Endothelial cell of umbilical vein (primary cell): ENCODE results near the gene STXBP2. TPM values are rescaled to one million over a fixed set of nuclear protein-coding genes. Genes with fewer than 3 reads are reported as not detected.

Experiments used
- BruUV-seq: library from RNA; stranded (reverse); fragments of 400-500 nt; replicated peaks from 2 replicates; lab custom pipeline; 2021; lab: Mats Ljungman, UMichigan
- CTCF ChIA-PET: fragments of 300-600, 350-600 bp; sonication (Branson Sonifier 250); formaldehyde crosslinking; loops from one replicate; lab custom pipeline; 2021; ENCODE audit warnings: antibody characterized with exemption, inconsistent platforms; lab: Charles Lee
- POLR2A ChIA-PET: fragments of 300-600, 350-600 bp; sonication (Branson Sonifier 250); formaldehyde crosslinking; loops from one replicate; lab custom pipeline; 2021; ENCODE audit warnings: antibody characterized with exemption, inconsistent platforms; lab: Charles Lee
- DNase-seq: peaks from one replicate; pipeline ENCODE4 v3.0.0-alpha.2; 2011; ENCODE audit warnings: low read depth, low spot score
- FAIRE-seq: peaks from 2 replicates; lab custom pipeline; 2011; peaks lifted over from hg19 to GRCh38; lab: Jason Lieb, UNC
- H2AFZ ChIP-seq: 2 replicates; pipeline ENCODE4 v1.6.0; 2012; ENCODE audit warnings: low read depth, low read length, control low read depth, inconsistent platforms
- H3K27ac ChIP-seq: 2 replicates; pipeline ENCODE4 v1.5.1; 2011; ENCODE audit warnings: low read depth, mild to moderate bottlenecking, control low read depth, low read length, moderate library complexity; ENCODE audit not compliant: insufficient read depth
- H3K27me3 ChIP-seq, 2 experiments: 2 replicates each; pipeline versions ENCODE4 v1.6.0 to v1.6.1; 2011; ENCODE audit warnings: low read length in 2 of 2, mixed read lengths in 1 of 2; ENCODE audit not compliant: control insufficient read depth in 2 of 2, insufficient read depth in 2 of 2
- H3K36me3 ChIP-seq, 2 experiments: 2 replicates in 1 of 2; 3 replicates in 1 of 2; pipeline ENCODE4 v1.5.1; 2011; ENCODE audit warnings: low read length in 2 of 2, mild to moderate bottlenecking in 1 of 2, moderate library complexity in 1 of 2; ENCODE audit not compliant: control insufficient read depth in 2 of 2, insufficient read depth in 2 of 2; ENCODE audit errors: extremely low read depth in 1 of 2
- H3K4me1 ChIP-seq: 3 replicates; pipeline ENCODE4 v1.5.1; 2011; ENCODE audit warnings: mild to moderate bottlenecking, low read length; ENCODE audit not compliant: control insufficient read depth, insufficient read depth; ENCODE audit errors: extremely low read depth
- H3K4me2 ChIP-seq: 2 replicates; pipeline ENCODE4 v1.6.1; 2011; ENCODE audit warnings: low read length, control low read depth, mixed read lengths; ENCODE audit not compliant: insufficient read depth
- H3K4me3 ChIP-seq, 3 experiments: fragments of 200-600 bp in 1 of 3; sonication (generic), shearing (Covaris generic) in 1 of 3; replicated peaks in 1 of 3; 2 replicates each; pipeline ENCODE4 v1.5.1; 2011 to 2016; ENCODE audit warnings: control low read depth in 3 of 3, low read length in 3 of 3, mild to moderate bottlenecking in 2 of 3, inconsistent platforms in 1 of 3, low read depth in 1 of 3, moderate library complexity in 1 of 3; ENCODE audit not compliant: insufficient read depth in 1 of 3
- H3K79me2 ChIP-seq: 2 replicates; pipeline ENCODE4 v1.6.0; 2012; ENCODE audit warnings: low read length, inconsistent platforms; ENCODE audit not compliant: control insufficient read depth, insufficient read depth
- H3K9ac ChIP-seq: replicated peaks from 2 replicates; pipeline ENCODE3; 2011; ENCODE audit warnings: low read length, control low read depth; ENCODE audit not compliant: insufficient read depth; ENCODE audit errors: extremely low read depth
- H3K9me1 ChIP-seq: replicated peaks from 3 replicates; pipeline ENCODE4 v1.6.0; 2011; ENCODE audit warnings: mild to moderate bottlenecking, low read length; ENCODE audit not compliant: control insufficient read depth, insufficient read depth; ENCODE audit errors: extremely low read depth
- H3K9me3 ChIP-seq: replicated peaks from 2 replicates; pipeline ENCODE4 v1.5.1; 2012; ENCODE audit warnings: low read length, inconsistent platforms; ENCODE audit not compliant: control insufficient read depth, insufficient read depth
- H4K20me1 ChIP-seq: replicated peaks from 2 replicates; pipeline ENCODE3; 2011; ENCODE audit warnings: mild to moderate bottlenecking, low read length; ENCODE audit not compliant: control insufficient read depth, insufficient read depth; ENCODE audit errors: extremely low read depth
- EZH2 ChIP-seq: IDR thresholded peaks from 2 replicates; pipeline ENCODE4 v1.6.1; 2012; ENCODE audit warnings: borderline replicate concordance, low read depth, mild to moderate bottlenecking, moderate library complexity, low read length, inconsistent platforms; ENCODE audit not compliant: severe bottlenecking
- JUN ChIP-seq: IDR thresholded peaks from 2 replicates; pipeline ENCODE4 v1.6.1; 2011; ENCODE audit warnings: borderline replicate concordance, low read depth; ENCODE audit not compliant: insufficient read length, insufficient read depth
- POLR2A ChIP-seq: IDR thresholded peaks from 2 replicates; pipeline ENCODE4 v1.6.1; 2012; ENCODE audit warnings: low read depth, mild to moderate bottlenecking, control low read depth, low read length
- dilution Hi-C: fragments of 300-500 bp; cut with MboI; formaldehyde crosslinking; loops from one replicate; pipeline ENCODE4 v1.15.0; 2019; ENCODE audit warnings: low sequenced_read_pairs; ENCODE audit not compliant: extremely low pct_ligation_motif_present
- intact Hi-C: fragments of 100-400 bp; cut with micrococcal nuclease; formaldehyde crosslinking; loops from one replicate; pipeline ENCODE4 v1.10.0; 2022
- polyA plus RNA-seq, 4 experiments: library from polyadenylated mRNA; depleted of rRNA in 3 of 4; stranded (reverse) in 3 of 4; unstranded in 1 of 4; fragments of >200 nt; gene quantifications; 2 replicates each; pipeline versions ENCODE4 v1.2.1 to v1.2.3, GENCODE V29; 2011 to 2012; ENCODE audit warnings: missing spikeins in 1 of 4
- total RNA-seq: library from RNA; stranded (reverse); gene quantifications from 2 replicates; pipeline ENCODE4 v1.2.3, GENCODE V29; 2021

Gene STXBP2
- total and polyA plus RNA-seq, 2 donors (not counting 3 experiments of a cell fraction or from before 2014, with no cell fraction given): 70.0 to 105 TPM

- Histone ChIP-seq H3K9ac (no peak within 1 kb of the TSS), H3K9me3 (no peaks in the 10 kb centered on the region), H2AFZ (no peak within 1 kb of the TSS), H3K4me1 (no peaks in the 10 kb centered on the region), H4K20me1 (no peaks in the 10 kb centered on the region), H3K36me3 (no peaks in the 10 kb centered on the region), H3K27me3 (peaks cover 25% of the 10 kb centered on the region in 2 experiments), H3K9me1 (no peaks in the 10 kb centered on the region), H3K4me2 (peak within 1 kb of the TSS; percentile 31), H3K4me3 (peak within 1 kb of the TSS in 1 of 3 experiments; percentile 31), H3K27ac (no peak within 1 kb of the TSS), H3K79me2 (no peaks in the 10 kb centered on the region)
- no TSS peak for BruUV-seq
- DNase-seq: no peak
- ChIA-PET CTCF (interaction anchor here (1.3 to 1.9 kb wide), 2 partner anchors 27 to 241 kb away, joined by 5 to 8 read pairs; no protein-coding TSS in a partner anchor), POLR2A (no interaction called here)
- no peak for FAIRE-seq
- TF ChIP-seq POLR2A (no peak), EZH2 (peak; percentile 72)
- dilution Hi-C loops (no loop called here), intact Hi-C loops (no loop called here)
Measured at GRCh38 chr19:7595466-7596133, 41.3 kb upstream of the STXBP2 start, which contains the start of gene CAMSAP3. Gene CAMSAP3, plus strand, starts transcription at chr19:7595863. Its CDS starts 140 bp downstream, at chr19:7596003.

- H3K27ac ChIP-seq: no peak overlapping the region
- H2AFZ ChIP-seq: no peak overlapping the region
- POLR2A ChIA-PET: no interaction called here
- H3K9me3 ChIP-seq: no peaks in the 10 kb centered on the region
- no TSS peak for BruUV-seq
- no peaks in the 10 kb centered on the region for H3K36me3 ChIP-seq
- H3K27me3 ChIP-seq: peaks cover 25% of the 10 kb centered on the region in 2 experiments
- H3K9ac ChIP-seq: no peak overlapping the region
- no peaks in the 10 kb centered on the region for H4K20me1 ChIP-seq
- DNase-seq: no peak
- H3K4me2 ChIP-seq: no peak overlapping the region
- CTCF ChIA-PET: interaction anchor here (1.3 to 1.9 kb wide), 4 partner anchors 13 to 241 kb away, joined by 5 to 8 read pairs (median 6); partner anchors contain the start of gene TRAPPC5
- intact Hi-C loops (no loop called here), dilution Hi-C loops (no loop called here)
- H3K4me1 ChIP-seq: no peaks in the 10 kb centered on the region
- FAIRE-seq: no peak
- TF ChIP-seq JUN (no peak), EZH2 (peak; percentile 71)
- H3K4me3 ChIP-seq: no peak overlapping the region
- no peaks in the 10 kb centered on the region for H3K79me2 ChIP-seq
- no peaks in the 10 kb centered on the region for H3K9me1 ChIP-seq
Measured at GRCh38 chr19:7596211-7596937, 40.5 kb upstream of the STXBP2 start.
